Gastrocnemius medialis (tissue), 4 donors: ENCODE measurements around the gene GSTP1.

ENCODE experiments used
- POLR2A ChIP-seq, 2 donors: fragments of 450-650 bp; IDR thresholded peaks; one replicate each; pipeline ENCODE4 v1.6.1; 2017; ENCODE audit warnings: antibody characterized with exemption in 2 of 2, mild to moderate bottlenecking in 2 of 2, moderate library complexity in 2 of 2
- TF ChIP-seq, protein P1 (sequence below), 5 experiments: fragments of 450-650 bp in 3 of 5; fragments of 200-600 bp in 2 of 5; sonication (generic) in 2 of 5; IDR thresholded peaks in 4 of 5; conservative IDR thresholded peaks in 1 of 5; 1 replicate in 4 of 5; 2 replicates in 1 of 5; pipeline ENCODE4 v1.5.1; 2016 to 2019; ENCODE audit warnings: antibody characterized with exemption in 5 of 5, mild to moderate bottlenecking in 3 of 5, moderate library complexity in 3 of 5

DNA sequence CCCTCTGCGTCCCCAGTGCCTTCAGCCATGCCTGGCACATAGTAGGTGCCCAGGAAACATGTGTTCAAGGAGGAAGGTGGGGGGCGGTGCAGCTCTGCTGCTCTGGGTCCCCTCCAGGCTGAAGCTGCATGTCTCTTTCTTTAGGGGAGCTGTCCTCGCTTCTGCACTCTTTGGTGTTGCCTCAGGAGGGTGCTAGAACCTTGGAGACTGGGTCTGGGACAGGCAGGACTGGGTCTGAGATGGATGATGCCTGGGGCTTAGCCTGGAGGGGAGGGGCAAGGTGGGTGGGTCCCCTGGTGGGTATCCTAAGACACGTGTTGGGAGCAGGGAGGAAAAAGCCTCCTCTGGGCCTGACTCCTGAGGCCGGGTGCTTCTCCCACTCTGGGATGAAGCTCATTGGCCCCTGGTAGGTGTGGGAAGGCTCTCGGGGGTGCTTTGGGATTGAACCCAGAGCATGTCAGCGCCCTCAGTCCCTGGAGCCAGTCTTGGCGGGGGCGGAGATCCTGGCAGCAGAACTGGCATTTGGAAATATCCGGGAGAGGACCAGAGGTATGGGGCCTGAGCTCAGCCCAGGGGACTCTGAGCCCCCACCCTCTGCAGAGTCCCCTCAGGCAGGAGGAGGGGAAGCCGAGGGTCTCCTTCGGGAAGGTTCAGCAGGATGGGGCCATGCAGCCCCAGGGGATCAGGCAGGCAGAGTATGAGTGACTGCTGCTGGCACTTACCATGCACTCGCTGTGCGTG, 6.7 kb upstream of the GSTP1 start:
- TF ChIP-seq, protein P1, sequence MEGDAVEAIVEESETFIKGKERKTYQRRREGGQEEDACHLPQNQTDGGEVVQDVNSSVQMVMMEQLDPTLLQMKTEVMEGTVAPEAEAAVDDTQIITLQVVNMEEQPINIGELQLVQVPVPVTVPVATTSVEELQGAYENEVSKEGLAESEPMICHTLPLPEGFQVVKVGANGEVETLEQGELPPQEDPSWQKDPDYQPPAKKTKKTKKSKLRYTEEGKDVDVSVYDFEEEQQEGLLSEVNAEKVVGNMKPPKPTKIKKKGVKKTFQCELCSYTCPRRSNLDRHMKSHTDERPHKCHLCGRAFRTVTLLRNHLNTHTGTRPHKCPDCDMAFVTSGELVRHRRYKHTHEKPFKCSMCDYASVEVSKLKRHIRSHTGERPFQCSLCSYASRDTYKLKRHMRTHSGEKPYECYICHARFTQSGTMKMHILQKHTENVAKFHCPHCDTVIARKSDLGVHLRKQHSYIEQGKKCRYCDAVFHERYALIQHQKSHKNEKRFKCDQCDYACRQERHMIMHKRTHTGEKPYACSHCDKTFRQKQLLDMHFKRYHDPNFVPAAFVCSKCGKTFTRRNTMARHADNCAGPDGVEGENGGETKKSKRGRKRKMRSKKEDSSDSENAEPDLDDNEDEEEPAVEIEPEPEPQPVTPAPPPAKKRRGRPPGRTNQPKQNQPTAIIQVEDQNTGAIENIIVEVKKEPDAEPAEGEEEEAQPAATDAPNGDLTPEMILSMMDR (IDR thresholded peaks at IDR 0.05 in 4 of 5, conservative IDR thresholded peaks at IDR 0.05 in 1 of 5) = no peak
- TF ChIP-seq POLR2A (IDR thresholded peaks at IDR 0.05) = no peak
